K562 (cell line): ENCODE results near the gene WEE1. TPM values are rescaled to one million over a fixed set of nuclear protein-coding genes. Genes with fewer than 3 reads are reported as not detected.

Source experiments
- ELF2 ChIP-seq: fragments of 250-450 bp; sonication (Bioruptor Pico); IDR thresholded peaks from 2 replicates; pipeline ENCODE4 v1.5.0; 2021; ENCODE audit warnings: mild to moderate bottlenecking
- ESRRA ChIP-seq: fragments of 450-650 bp; IDR thresholded peaks from 2 replicates; pipeline ENCODE4 v1.6.1; 2014; ENCODE audit warnings: low read depth, mild to moderate bottlenecking, moderate library complexity, borderline replicate concordance
- ETV5 ChIP-seq: sonication (generic); formaldehyde crosslinking; IDR thresholded peaks from 2 replicates; pipeline ENCODE4 v1.4.0; 2020; ENCODE audit warnings: low read depth, mild to moderate bottlenecking, missing genetic modification reagents
- GTF2A2 ChIP-seq: IDR thresholded peaks from 2 replicates; pipeline ENCODE4 v1.6.1; 2016; ENCODE audit warnings: mild to moderate bottlenecking, missing genetic modification characterization, missing compliant biosample characterization
- GTF2E2 ChIP-seq: fragments of 200-800 bp; sonication (Bioruptor generic); IDR thresholded peaks from 2 replicates; pipeline ENCODE4 v1.6.1; 2016; ENCODE audit warnings: missing genetic modification characterization, missing compliant biosample characterization
- HDAC1 ChIP-seq, 2 experiments: fragments of 450-650 bp; IDR thresholded peaks; 2 replicates each; pipeline ENCODE4 v1.6.1; 2016 to 2017; ENCODE audit warnings: inconsistent platforms in 1 of 2, mild to moderate bottlenecking in 1 of 2, moderate library complexity in 1 of 2
- HOXB6 ChIP-seq: fragments of 250-450 bp; sonication (Bioruptor Pico); IDR thresholded peaks from 2 replicates; pipeline ENCODE4 v1.5.1; 2022; ENCODE audit warnings: mild to moderate bottlenecking, borderline replicate concordance
- KLF6 ChIP-seq: fragments of 250-450 bp; sonication (Bioruptor Pico); IDR thresholded peaks from 2 replicates; pipeline ENCODE4 v1.4.0; 2020; ENCODE audit warnings: mild to moderate bottlenecking, moderate library complexity, borderline replicate concordance
- MEIS2 ChIP-seq: fragments of 450-650 bp; IDR thresholded peaks from 2 replicates; pipeline ENCODE4 v1.6.1; 2014; ENCODE audit warnings: mild to moderate bottlenecking; ENCODE audit not compliant: partially characterized antibody
- MTA1 ChIP-seq: fragments of 450-650 bp; IDR thresholded peaks from 2 replicates; pipeline ENCODE4 v1.6.1; 2017; ENCODE audit warnings: borderline replicate concordance
- PBX2 ChIP-seq, 2 experiments: IDR thresholded peaks in 1 of 2; conservative IDR thresholded peaks in 1 of 2; 2 replicates each; pipeline ENCODE4 v1.6.1; 2016; ENCODE audit warnings: low read depth in 2 of 2, mild to moderate bottlenecking in 1 of 2, missing compliant biosample characterization in 1 of 2, missing genetic modification characterization in 1 of 2, moderate library complexity in 1 of 2
- RNF2 ChIP-seq: sonication (generic); IDR thresholded peaks from 2 replicates; pipeline ENCODE4 v1.6.1; 2016
- TBL1XR1 ChIP-seq, 2 experiments: IDR thresholded peaks; 2 replicates each; pipeline ENCODE4 v1.6.1; 2012; ENCODE audit warnings: improper control_type of control experiment in 2 of 2, low read length in 2 of 2, mild to moderate bottlenecking in 1 of 2
- TEAD1 ChIP-seq, 2 experiments: fragments of 450-650 bp in 1 of 2; sonication (generic) in 1 of 2; formaldehyde crosslinking; IDR thresholded peaks; 2 replicates each; pipeline versions ENCODE4 v1.4.0 to v1.8.0; 2020 to 2022; ENCODE audit warnings: mild to moderate bottlenecking in 2 of 2, missing genetic modification reagents in 1 of 2
- TFAM ChIP-seq: fragments of 250-450 bp; sonication (Bioruptor Pico); conservative IDR thresholded peaks from 2 replicates; pipeline ENCODE4 v1.5.0; 2021; ENCODE audit warnings: mild to moderate bottlenecking, moderate library complexity
- TSC22D4 ChIP-seq: fragments of 450-650 bp; IDR thresholded peaks from 2 replicates; pipeline ENCODE4 v1.6.1; 2016; ENCODE audit warnings: missing genetic modification characterization, missing biosample characterization, control low read depth
- ZEB2 ChIP-seq: fragments of 450-650 bp; IDR thresholded peaks from 2 replicates; pipeline ENCODE4 v1.6.1; 2016
- ZFP30 ChIP-seq: fragments of 250-450 bp; sonication (Bioruptor Pico); IDR thresholded peaks from 2 replicates; pipeline ENCODE4 v1.8.0; 2022; ENCODE audit warnings: moderate library complexity, mild to moderate bottlenecking, inconsistent platforms, borderline replicate concordance
- ZNF175 ChIP-seq: fragments of 200-800 bp; sonication (Bioruptor generic); IDR thresholded peaks from 2 replicates; pipeline ENCODE4 v1.6.1; 2016; ENCODE audit warnings: low read depth, mild to moderate bottlenecking, missing genetic modification characterization, missing compliant biosample characterization
- ZNF324 ChIP-seq: fragments of 250-450 bp; sonication (Bioruptor Pico); IDR thresholded peaks from 2 replicates; pipeline ENCODE4 v1.4.0; 2020; ENCODE audit warnings: mild to moderate bottlenecking
- ZNF347 ChIP-seq: fragments of 450-650 bp; formaldehyde crosslinking; IDR thresholded peaks from 2 replicates; pipeline ENCODE4 v1.4.0; 2020; ENCODE audit warnings: low read depth, mild to moderate bottlenecking, moderate library complexity
- ZNF655 ChIP-seq: fragments of 250-450 bp; sonication (Bioruptor Pico); IDR thresholded peaks from 2 replicates; pipeline ENCODE4 v1.5.0; 2021
- polyA plus RNA-seq, 8 experiments: library from polyadenylated mRNA; depleted of rRNA in 4 of 8; stranded (reverse) in 5 of 8; unstranded in 3 of 8; fragments of >200 nt; fragmentation: Nextera tagmentation in 2 of 8; fragmentation: Illumina TruSeq in 1 of 8; extraction: Ambion mirVana in 2 of 8; extraction: Trizol in 1 of 8; gene quantifications; 2 replicates each; pipeline versions ENCODE4 v1.2.1 to v1.2.3, GENCODE V29; 2011 to 2014; ENCODE audit warnings: inconsistent platforms in 1 of 8, missing spikeins in 1 of 8
- total RNA-seq, 7 experiments: library from RNA; depleted of rRNA in 6 of 7; stranded (reverse); fragments of >200 nt in 6 of 7; fragmentation: Illumina TruSeq in 2 of 7; extraction: Trizol in 2 of 7; gene quantifications; 2 replicates each; pipeline versions ENCODE4 v1.2.1 to v1.2.3, GENCODE V29; 2011 to 2021; ENCODE audit warnings: low replicate concordance in 1 of 7
- TF ChIP-seq, protein P1 (sequence below): fragments of 250-450 bp; sonication (Bioruptor Pico); IDR thresholded peaks from 2 replicates; pipeline ENCODE4 v1.5.0; 2021; ENCODE audit warnings: mild to moderate bottlenecking, borderline replicate concordance

Gene WEE1
- total and polyA plus RNA-seq, 9 of the 15 experiments (the other 6 are each of a cell fraction or from before 2014, with no cell fraction given) = 21.9 to 99.0 (median 67.4) TPM

- TF ChIP-seq, protein P1, sequence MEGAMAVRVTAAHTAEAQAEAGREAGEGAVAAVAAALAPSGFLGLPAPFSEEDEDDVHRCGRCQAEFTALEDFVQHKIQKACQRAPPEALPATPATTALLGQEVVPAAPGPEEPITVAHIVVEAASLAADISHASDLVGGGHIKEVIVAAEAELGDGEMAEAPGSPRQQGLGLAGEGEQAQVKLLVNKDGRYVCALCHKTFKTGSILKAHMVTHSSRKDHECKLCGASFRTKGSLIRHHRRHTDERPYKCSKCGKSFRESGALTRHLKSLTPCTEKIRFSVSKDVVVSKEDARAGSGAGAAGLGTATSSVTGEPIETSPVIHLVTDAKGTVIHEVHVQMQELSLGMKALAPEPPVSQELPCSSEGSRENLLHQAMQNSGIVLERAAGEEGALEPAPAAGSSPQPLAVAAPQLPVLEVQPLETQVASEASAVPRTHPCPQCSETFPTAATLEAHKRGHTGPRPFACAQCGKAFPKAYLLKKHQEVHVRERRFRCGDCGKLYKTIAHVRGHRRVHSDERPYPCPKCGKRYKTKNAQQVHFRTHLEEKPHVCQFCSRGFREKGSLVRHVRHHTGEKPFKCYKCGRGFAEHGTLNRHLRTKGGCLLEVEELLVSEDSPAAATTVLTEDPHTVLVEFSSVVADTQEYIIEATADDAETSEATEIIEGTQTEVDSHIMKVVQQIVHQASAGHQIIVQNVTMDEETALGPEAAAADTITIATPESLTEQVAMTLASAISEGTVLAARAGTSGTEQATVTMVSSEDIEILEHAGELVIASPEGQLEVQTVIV (CRISPR knock-in tag) = no peak
- peak; percentile 72 for TF ChIP-seq ZNF175 (CRISPR knock-in tag)
- no peak for TF ChIP-seq HOXB6
- TF ChIP-seq GTF2E2 = peak; percentile 82; the same call in 1 of the 2 replicates
- no peak for TF ChIP-seq ZNF324 (CRISPR knock-in tag)
- TF ChIP-seq MTA1 = peak; percentile 89
- TF ChIP-seq TBL1XR1 (IDR thresholded peaks at IDR 0.05; ENCODE audit: low read length in 2 of 2) = peak; percentile 82 to 95; a peak in 3 of 4 replicates
- peak; percentile 58; the same call in 1 of the 2 replicates for TF ChIP-seq ESRRA
- TF ChIP-seq ZNF655 (CRISPR knock-in tag) = no peak
- no peak for TF ChIP-seq TFAM (CRISPR knock-in tag)
- no peak for TF ChIP-seq KLF6 (CRISPR knock-in tag)
- no peak for TF ChIP-seq ZNF347 (CRISPR knock-in tag)
- peak; percentile 93 for TF ChIP-seq RNF2
- peak; percentile 94 for TF ChIP-seq MEIS2
- TF ChIP-seq ETV5 (CRISPR knock-in tag) = peak; percentile 76
- TF ChIP-seq HDAC1 (IDR thresholded peaks at IDR 0.05) = peak in 1 of 2 experiments; percentile 88; a peak in 3 of 4 replicates
- TF ChIP-seq ZFP30 (CRISPR knock-in tag) = no peak
- TF ChIP-seq ZEB2 = peak; percentile 64; the same call in 1 of the 2 replicates
- no peak for TF ChIP-seq ELF2
- TF ChIP-seq TSC22D4 (tag) = no peak
- no peak for TF ChIP-seq PBX2 (CRISPR knock-in tag; IDR thresholded peaks at IDR 0.05; ENCODE audit: low read depth)
- TF ChIP-seq PBX2 (tag; conservative IDR thresholded peaks at IDR 0.05; ENCODE audit: low read depth) = peak; percentile 79
- TF ChIP-seq TEAD1 (CRISPR knock-in tag; IDR thresholded peaks at IDR 0.05) = peak in 1 of 2 experiments; percentile 14; a peak in 2 of 4 replicates
- no peak for TF ChIP-seq GTF2A2
Measured at GRCh38 chr11:9565822-9566560, 7.5 kb upstream of the WEE1 start (continued).
